ENCODE measurements around the gene IFI27L1. TPM values are rescaled to one million over a fixed set of nuclear protein-coding genes. Genes with fewer than 3 reads are reported as not detected.

Gene IFI27L1
- total and polyA plus RNA-seq, 7 donors = 6.5 to 15.0 (median 10.4) TPM

DNA sequence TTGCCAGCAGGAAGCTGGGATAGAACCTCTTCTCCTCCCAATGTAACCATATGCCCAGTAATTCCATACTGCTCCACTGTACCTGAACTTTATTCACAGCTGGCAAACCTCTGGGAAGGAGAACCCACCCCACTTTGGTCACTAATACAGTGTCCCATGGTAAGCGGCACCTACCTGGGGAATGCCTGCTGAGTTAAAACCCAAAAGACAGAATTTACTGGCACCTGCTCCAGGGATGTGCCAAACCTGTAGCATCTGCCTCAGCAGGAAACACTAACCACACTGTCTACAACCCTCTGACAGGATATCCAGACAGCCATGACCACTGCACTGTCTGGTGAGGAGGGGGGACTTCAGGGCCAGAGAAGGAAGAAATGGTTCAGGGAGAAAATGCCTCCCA lies 26.7 kb upstream of the IFI27L1 start:
- Histone ChIP-seq H3K27me3 (ENCODE audit: insufficient read depth in 3 of 3, low read length in 2 of 3) (no peaks in the 10 kb centered on the region), H3K9me3 (no peaks in the 10 kb centered on the region), H3K4me3 (no peak overlapping the region), H3K4me1 (peaks cover 41% of the 10 kb centered on the region), H3K36me3 (ENCODE audit: insufficient read depth in 1 of 2, low read depth in 1 of 2) (peaks cover 8 to 96% of the 10 kb centered on the region in 2 donors), H3K27ac (no peak overlapping the region)
- no peak for ATAC-seq
- 98 to 100% (median 100%) methylated on average over 1 of the region's 1 CpG for WGBS, 3 donors
- DNase-seq = no peak
- TF ChIP-seq, protein P1, sequence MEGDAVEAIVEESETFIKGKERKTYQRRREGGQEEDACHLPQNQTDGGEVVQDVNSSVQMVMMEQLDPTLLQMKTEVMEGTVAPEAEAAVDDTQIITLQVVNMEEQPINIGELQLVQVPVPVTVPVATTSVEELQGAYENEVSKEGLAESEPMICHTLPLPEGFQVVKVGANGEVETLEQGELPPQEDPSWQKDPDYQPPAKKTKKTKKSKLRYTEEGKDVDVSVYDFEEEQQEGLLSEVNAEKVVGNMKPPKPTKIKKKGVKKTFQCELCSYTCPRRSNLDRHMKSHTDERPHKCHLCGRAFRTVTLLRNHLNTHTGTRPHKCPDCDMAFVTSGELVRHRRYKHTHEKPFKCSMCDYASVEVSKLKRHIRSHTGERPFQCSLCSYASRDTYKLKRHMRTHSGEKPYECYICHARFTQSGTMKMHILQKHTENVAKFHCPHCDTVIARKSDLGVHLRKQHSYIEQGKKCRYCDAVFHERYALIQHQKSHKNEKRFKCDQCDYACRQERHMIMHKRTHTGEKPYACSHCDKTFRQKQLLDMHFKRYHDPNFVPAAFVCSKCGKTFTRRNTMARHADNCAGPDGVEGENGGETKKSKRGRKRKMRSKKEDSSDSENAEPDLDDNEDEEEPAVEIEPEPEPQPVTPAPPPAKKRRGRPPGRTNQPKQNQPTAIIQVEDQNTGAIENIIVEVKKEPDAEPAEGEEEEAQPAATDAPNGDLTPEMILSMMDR (IDR thresholded peaks at IDR 0.05) = no peak
- intact Hi-C loops (cut with DNase I) = no loop called here

DNA sequence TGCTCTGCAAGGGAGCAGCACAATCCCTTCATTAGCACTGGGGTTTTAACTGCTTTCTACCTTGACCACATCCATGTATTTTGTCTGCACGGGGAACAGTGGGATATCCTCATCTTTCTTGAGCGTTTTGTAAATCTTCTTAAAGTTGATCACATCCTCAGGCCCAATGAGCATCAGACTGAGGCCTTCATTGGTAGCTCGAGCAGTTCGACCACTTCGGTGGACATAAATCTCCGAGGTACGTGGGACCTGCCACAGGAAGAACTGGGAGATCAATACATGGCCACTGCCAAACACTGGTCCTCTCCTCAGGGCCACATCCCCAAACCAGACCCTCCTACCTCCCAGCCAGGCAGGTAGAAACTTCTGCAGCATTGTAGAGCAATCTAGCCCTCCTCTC lies 26.2 kb upstream of the IFI27L1 start:
- intact Hi-C loops (cut with DNase I) = no loop called here
- DNase-seq = no peak
- Histone ChIP-seq H3K4me1 (peaks cover 41% of the 10 kb centered on the region), H3K36me3 (ENCODE audit: insufficient read depth in 1 of 2, low read depth in 1 of 2) (peaks cover 8 to 96% of the 10 kb centered on the region in 2 donors), H3K27ac (no peak overlapping the region), H3K27me3 (ENCODE audit: insufficient read depth in 3 of 3, low read length in 2 of 3) (no peaks in the 10 kb centered on the region), H3K4me3 (no peak overlapping the region), H3K9me3 (no peaks in the 10 kb centered on the region)
- ATAC-seq = no peak
- TF ChIP-seq, protein P1 (IDR thresholded peaks at IDR 0.05) = no peak
- WGBS, 3 donors = 90 to 94% (median 92%) methylated on average over 7 of the region's 7 CpGs

DNA sequence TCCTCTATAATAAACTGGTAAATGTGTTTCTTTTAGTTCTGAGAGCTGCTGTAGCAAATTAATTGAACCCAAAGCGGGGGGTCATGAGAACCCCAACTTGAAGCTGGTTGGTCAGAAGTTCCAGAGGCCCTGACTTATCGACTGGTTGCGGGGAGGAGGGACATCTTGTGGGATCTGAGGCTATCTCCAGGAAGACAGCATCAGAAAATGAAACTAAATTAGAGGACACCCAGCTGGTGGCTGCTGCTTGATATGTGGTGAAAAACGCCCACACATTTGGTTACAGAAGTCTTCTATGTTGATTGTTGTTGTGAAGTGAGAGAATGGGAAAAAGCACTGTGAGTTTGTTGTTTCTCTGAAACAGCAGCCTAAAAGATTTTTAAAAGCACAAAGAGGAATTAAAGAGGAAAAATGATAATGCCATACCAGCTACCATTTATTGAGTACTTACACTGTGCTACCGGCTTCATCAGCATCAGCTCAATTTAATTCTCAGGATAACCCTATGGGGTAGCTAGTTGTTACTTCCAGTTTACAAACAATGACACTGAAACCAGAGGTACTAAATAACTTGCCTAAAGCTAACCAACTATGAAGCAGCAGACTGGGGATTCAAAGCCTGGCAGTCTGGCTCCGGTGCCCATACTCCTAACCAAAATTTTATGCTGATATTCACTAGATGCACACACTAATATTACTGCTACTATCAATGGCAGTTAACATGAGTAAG lies 24.4 kb upstream of the IFI27L1 start:
- H3K27ac ChIP-seq = peak overlapping the region; percentile 10
- no peaks in the 10 kb centered on the region for H3K27me3 ChIP-seq (ENCODE audit: insufficient read depth in 3 of 3, low read length in 2 of 3)
- no peaks in the 10 kb centered on the region for H3K9me3 ChIP-seq
- H3K36me3 ChIP-seq (ENCODE audit: insufficient read depth in 1 of 2, low read depth in 1 of 2) = peaks cover 8 to 98% of the 10 kb centered on the region in 2 donors
- ATAC-seq (no peak), DNase-seq (no peak)
- TF ChIP-seq, protein P1 (IDR thresholded peaks at IDR 0.05) = no peak
- WGBS, 3 donors = 80 to 92% (median 82%) methylated on average over 6 of the region's 6 CpGs
- intact Hi-C loops (cut with DNase I) = no loop called here
- H3K4me1 ChIP-seq = peaks cover 30% of the 10 kb centered on the region
- no peak overlapping the region for H3K4me3 ChIP-seq

DNA sequence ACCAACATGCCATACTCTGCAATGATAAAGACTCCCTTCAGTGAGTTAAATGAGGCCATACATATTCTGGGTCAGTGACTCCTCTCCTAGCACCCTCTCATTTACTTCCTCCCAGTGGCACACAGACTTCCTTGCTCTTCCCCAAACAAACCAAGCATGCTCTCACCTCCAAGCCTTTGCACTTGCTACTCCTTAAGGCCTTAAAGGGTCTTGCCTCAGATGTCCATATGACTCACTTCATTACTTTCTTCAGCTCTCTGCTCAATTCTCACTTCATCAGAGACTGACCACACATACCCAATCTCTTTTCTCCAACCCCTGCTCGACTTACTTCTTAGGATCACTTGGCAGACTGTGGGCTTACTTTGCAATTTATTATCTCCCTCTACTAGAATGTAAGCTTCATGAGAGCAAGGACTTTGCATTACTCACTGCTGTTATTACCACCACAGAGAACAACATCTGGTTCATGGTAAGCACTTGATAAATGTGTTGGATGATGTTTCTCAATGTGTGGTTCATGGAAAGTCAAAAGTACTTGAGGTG lies 22.9 kb upstream of the IFI27L1 start:
- Histone ChIP-seq H3K4me1 (peaks cover 21% of the 10 kb centered on the region), H3K27ac (no peak overlapping the region), H3K4me3 (no peak overlapping the region), H3K36me3 (ENCODE audit: insufficient read depth in 1 of 2, low read depth in 1 of 2) (peaks cover 8 to 92% of the 10 kb centered on the region in 2 donors), H3K27me3 (ENCODE audit: insufficient read depth in 3 of 3, low read length in 2 of 3) (no peaks in the 10 kb centered on the region), H3K9me3 (no peaks in the 10 kb centered on the region)
- DNase-seq (no peak), ATAC-seq (peak in 3 of 4 donors; percentile 9 to 31 (median 26))
- 64 to 97% (median 68%) methylated on average over 1 of the region's 1 CpG for WGBS, 3 donors
- TF ChIP-seq, protein P1 (IDR thresholded peaks at IDR 0.05) = no peak
- intact Hi-C loops (cut with DNase I) = no loop called here

All from psoas muscle (tissue), 8 donors.